Trophoblast cell (in vitro differentiated cells and primary cell): ENCODE results near the gene SCN3A.

Source experiments
- DNase-seq, 2 donors: peaks; one replicate each; pipeline ENCODE4 v3.0.0-alpha.2; 2016
- H2AFZ ChIP-seq: 2 replicates; pipeline ENCODE4 v1.6.1; 2013; ENCODE audit warnings: low read length, moderate library complexity, mild to moderate bottlenecking; ENCODE audit not compliant: insufficient read depth, poor library complexity
- H2AK5ac ChIP-seq: 2 replicates; pipeline ENCODE4 v1.6.1; 2013; ENCODE audit warnings: mild to moderate bottlenecking, low read length
- H2BK120ac ChIP-seq: 2 replicates; pipeline ENCODE4 v1.6.1; 2013; ENCODE audit warnings: low read length, mild to moderate bottlenecking, moderate library complexity; ENCODE audit not compliant: insufficient read depth, poor library complexity
- H2BK12ac ChIP-seq: 2 replicates; pipeline ENCODE4 v1.6.1; 2013; ENCODE audit warnings: mild to moderate bottlenecking, low read length, moderate library complexity
- H2BK5ac ChIP-seq: 2 replicates; pipeline ENCODE4 v1.6.1; 2013; ENCODE audit warnings: low read length, low read depth, moderate library complexity, mild to moderate bottlenecking; ENCODE audit not compliant: poor library complexity
- H3K14ac ChIP-seq: 2 replicates; pipeline ENCODE4 v1.6.1; 2013; ENCODE audit warnings: mild to moderate bottlenecking, low read length
- H3K18ac ChIP-seq: 2 replicates; pipeline ENCODE4 v1.6.1; 2013; ENCODE audit warnings: mild to moderate bottlenecking, low read length
- H3K23ac ChIP-seq: 2 replicates; pipeline ENCODE4 v1.6.1; 2013; ENCODE audit warnings: low read length
- H3K27ac ChIP-seq: 2 replicates; pipeline ENCODE4 v1.5.1; 2013; ENCODE audit warnings: low read depth, mild to moderate bottlenecking, inconsistent platforms, low read length, moderate library complexity
- H3K27me3 ChIP-seq: 2 replicates; pipeline ENCODE4 v1.6.1; 2013; ENCODE audit warnings: inconsistent platforms, mild to moderate bottlenecking, low read length, moderate library complexity; ENCODE audit not compliant: insufficient read depth
- H3K36me3 ChIP-seq, 2 experiments: 1 replicate in 1 of 2; 2 replicates in 1 of 2; pipeline ENCODE4 v1.6.1; 2013; ENCODE audit warnings: low read length in 2 of 2, mild to moderate bottlenecking in 2 of 2, moderate library complexity in 1 of 2; ENCODE audit not compliant: insufficient read depth in 2 of 2, control insufficient read depth in 1 of 2
- H3K4ac ChIP-seq: 2 replicates; pipeline ENCODE4 v1.6.1; 2013; ENCODE audit warnings: low read depth, mild to moderate bottlenecking, low read length, moderate library complexity
- H3K4me1 ChIP-seq, 2 experiments: 1 replicate in 1 of 2; 2 replicates in 1 of 2; pipeline ENCODE4 v1.6.1; 2013; ENCODE audit warnings: low read length in 2 of 2, mild to moderate bottlenecking in 2 of 2, moderate library complexity in 1 of 2; ENCODE audit not compliant: insufficient read depth in 2 of 2, control insufficient read depth in 1 of 2
- H3K4me2 ChIP-seq: 2 replicates; pipeline ENCODE4 v1.6.1; 2013; ENCODE audit warnings: inconsistent platforms, mild to moderate bottlenecking, low read length, moderate library complexity
- H3K4me3 ChIP-seq: 2 replicates; pipeline ENCODE4 v1.5.1; 2013; ENCODE audit warnings: mild to moderate bottlenecking, low read depth, low read length, inconsistent platforms
- H3K79me1 ChIP-seq: one replicate; pipeline ENCODE4 v1.6.1; 2013; ENCODE audit warnings: low read length
- H3K79me2 ChIP-seq: 2 replicates; pipeline ENCODE4 v1.6.1; 2013; ENCODE audit warnings: low read length, mild to moderate bottlenecking; ENCODE audit not compliant: control insufficient read depth, insufficient read depth, poor library complexity
- H3K9ac ChIP-seq: 2 replicates; pipeline ENCODE4 v1.6.1; 2013; ENCODE audit warnings: mild to moderate bottlenecking, low read length
- H3K9me3 ChIP-seq: 2 replicates; pipeline ENCODE4 v1.6.1; 2013; ENCODE audit warnings: low read depth, mild to moderate bottlenecking, control low read depth, inconsistent platforms, low read length; ENCODE audit not compliant: insufficient read depth
- H4K12ac ChIP-seq: 2 replicates; pipeline ENCODE4 v1.6.1; 2013; ENCODE audit warnings: low read depth, mild to moderate bottlenecking, low read length, moderate library complexity
- H4K8ac ChIP-seq: 2 replicates; pipeline ENCODE4 v1.6.1; 2013; ENCODE audit warnings: low read depth, mild to moderate bottlenecking, low read length, moderate library complexity
- H4K91ac ChIP-seq: one replicate; pipeline ENCODE4 v1.6.1; 2013; ENCODE audit warnings: low read depth, mild to moderate bottlenecking, low read length, moderate library complexity
- WGBS: extraction: QIAGEN DNeasy Blood & Tissue Kit; methylation state at CpG from one replicate; pipeline ENCODE4 v1.1.7; 2013; ENCODE audit warnings: missing lambda C conversion rate; ENCODE audit not compliant: insufficient read length, insufficient coverage; ENCODE audit errors: extremely low coverage; 5-methylcytosine and 5-hydroxymethylcytosine counted together

Gene SCN3A

GRCh38 chr2:165081276-165081675 lies 122.6 kb downstream of the SCN3A start:
- H3K27me3 ChIP-seq: no peaks in the 10 kb centered on the region
- H3K23ac ChIP-seq: no peak overlapping the region
- H3K9me3 ChIP-seq: no peaks in the 10 kb centered on the region
- H3K4me1 ChIP-seq: no peaks in the 10 kb centered on the region
- H2BK120ac ChIP-seq: no peak overlapping the region
- H4K12ac ChIP-seq: no peak overlapping the region
- H3K79me1 ChIP-seq: no peaks in the 10 kb centered on the region
- no peak overlapping the region for H3K4me3 ChIP-seq
- no peak overlapping the region for H3K18ac ChIP-seq
- no peak overlapping the region for H4K8ac ChIP-seq
- H3K79me2 ChIP-seq: no peaks in the 10 kb centered on the region
- H3K27ac ChIP-seq: no peak overlapping the region
- H3K4me2 ChIP-seq: no peak overlapping the region
- no peaks in the 10 kb centered on the region for H3K36me3 ChIP-seq
- no peak overlapping the region for H2BK5ac ChIP-seq
- H2BK12ac ChIP-seq: no peak overlapping the region
- H2AFZ ChIP-seq: no peak overlapping the region
- no peak overlapping the region for H3K14ac ChIP-seq
- H3K4ac ChIP-seq: no peak overlapping the region
- no peak overlapping the region for H3K9ac ChIP-seq
- no peak for DNase-seq
- H2AK5ac ChIP-seq: no peak overlapping the region
- no peak overlapping the region for H4K91ac ChIP-seq

DNA sequence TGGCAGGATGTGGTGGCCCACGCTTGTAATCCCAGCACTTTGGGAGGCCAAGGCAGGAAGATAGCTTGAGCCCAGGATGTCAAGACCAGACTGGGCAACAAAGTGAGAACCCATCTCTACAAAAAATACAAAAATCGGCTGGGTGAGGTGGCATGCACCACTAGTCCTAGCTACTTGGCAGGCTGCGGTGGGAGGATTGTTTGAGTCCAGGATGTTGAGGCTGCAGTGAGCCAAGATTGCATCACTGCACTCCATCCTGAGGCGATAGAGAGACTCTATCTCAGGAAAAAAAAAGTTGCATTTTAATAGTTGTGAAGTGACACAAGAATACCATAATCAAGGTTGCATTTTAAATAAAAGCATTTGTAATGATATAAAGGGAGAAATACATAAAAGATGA lies 124.4 kb downstream of the SCN3A start:
- H2BK120ac ChIP-seq: no peak overlapping the region
- H2AFZ ChIP-seq: no peak overlapping the region
- no peak for DNase-seq
- no CpG with 5 or more reads among the region's 4 CpGs for WGBS
- no peaks in the 10 kb centered on the region for H3K36me3 ChIP-seq
- no peak overlapping the region for H2AK5ac ChIP-seq
- H3K79me1 ChIP-seq: no peaks in the 10 kb centered on the region
- no peaks in the 10 kb centered on the region for H3K79me2 ChIP-seq
- H3K23ac ChIP-seq: no peak overlapping the region
- H3K18ac ChIP-seq: no peak overlapping the region
- H3K4me3 ChIP-seq: no peak overlapping the region
- peaks cover 8% of the 10 kb centered on the region for H3K9me3 ChIP-seq
- no peak overlapping the region for H3K14ac ChIP-seq
- no peak overlapping the region for H4K91ac ChIP-seq
- no peak overlapping the region for H4K12ac ChIP-seq
- no peak overlapping the region for H3K9ac ChIP-seq
- H3K27me3 ChIP-seq: no peaks in the 10 kb centered on the region
- H4K8ac ChIP-seq: no peak overlapping the region
- H3K4me1 ChIP-seq: no peaks in the 10 kb centered on the region
- no peak overlapping the region for H3K4ac ChIP-seq
- no peak overlapping the region for H2BK5ac ChIP-seq
- no peak overlapping the region for H3K27ac ChIP-seq
- no peak overlapping the region for H2BK12ac ChIP-seq
- no peak overlapping the region for H3K4me2 ChIP-seq

DNA sequence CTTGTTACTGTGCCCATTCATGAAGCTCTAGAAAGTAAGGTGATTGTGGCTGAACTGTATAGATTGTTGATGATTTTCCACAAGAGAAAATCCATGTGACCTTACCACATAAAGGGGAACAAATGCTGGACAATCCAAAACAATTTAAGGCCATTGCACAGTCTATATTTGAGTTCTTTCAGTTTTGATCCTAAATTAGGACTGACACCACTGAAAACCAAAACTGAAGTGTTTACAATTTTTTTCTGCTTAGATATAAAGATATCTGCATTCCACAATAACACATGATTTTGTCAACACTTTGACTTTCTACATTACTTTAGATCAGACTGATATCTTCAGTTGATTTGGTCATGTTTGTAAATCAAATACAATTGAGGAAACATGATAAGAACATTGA lies 124.9 kb downstream of the SCN3A start:
- Histone ChIP-seq H3K4me2 (no peak overlapping the region), H3K79me2 (no peaks in the 10 kb centered on the region), H2AFZ (no peak overlapping the region), H2BK12ac (no peak overlapping the region), H3K9ac (no peak overlapping the region), H2BK120ac (no peak overlapping the region), H3K27ac (no peak overlapping the region), H3K14ac (no peak overlapping the region), H3K79me1 (no peaks in the 10 kb centered on the region), H3K23ac (no peak overlapping the region), H3K4me1 (no peaks in the 10 kb centered on the region), H2BK5ac (no peak overlapping the region), H3K36me3 (no peaks in the 10 kb centered on the region), H3K4ac (no peak overlapping the region), H3K9me3 (peaks cover 12% of the 10 kb centered on the region), H4K12ac (no peak overlapping the region), H4K8ac (no peak overlapping the region), H3K4me3 (no peak overlapping the region), H3K27me3 (no peaks in the 10 kb centered on the region), H3K18ac (no peak overlapping the region), H2AK5ac (no peak overlapping the region), H4K91ac (no peak overlapping the region)
- DNase-seq: no peak

- H3K27ac ChIP-seq: no peak overlapping the region
- no peaks in the 10 kb centered on the region for H3K36me3 ChIP-seq
- DNase-seq: no peak
- no peak overlapping the region for H3K4me3 ChIP-seq
- no peak overlapping the region for H4K8ac ChIP-seq
- H4K91ac ChIP-seq: no peak overlapping the region
- H2AFZ ChIP-seq: no peak overlapping the region
- no peak overlapping the region for H4K12ac ChIP-seq
- H3K9ac ChIP-seq: no peak overlapping the region
- no peak overlapping the region for H2BK120ac ChIP-seq
- H3K23ac ChIP-seq: no peak overlapping the region
- H3K27me3 ChIP-seq: no peaks in the 10 kb centered on the region
- H3K79me2 ChIP-seq: no peaks in the 10 kb centered on the region
- H2AK5ac ChIP-seq: no peak overlapping the region
- no peaks in the 10 kb centered on the region for H3K79me1 ChIP-seq
- no peak overlapping the region for H3K14ac ChIP-seq
- H3K9me3 ChIP-seq: peaks cover 12% of the 10 kb centered on the region
- no peak overlapping the region for H2BK12ac ChIP-seq
- H3K4me1 ChIP-seq: no peaks in the 10 kb centered on the region
- no peak overlapping the region for H3K4me2 ChIP-seq
- no peak overlapping the region for H3K4ac ChIP-seq
- H3K18ac ChIP-seq: no peak overlapping the region
- no peak overlapping the region for H2BK5ac ChIP-seq
Measured at GRCh38 chr2:165074884-165075283, 129.0 kb downstream of the SCN3A start.

- Histone ChIP-seq H4K8ac (no peak overlapping the region), H3K27me3 (no peaks in the 10 kb centered on the region), H4K12ac (no peak overlapping the region), H3K9me3 (peaks cover 12% of the 10 kb centered on the region), H3K79me1 (no peaks in the 10 kb centered on the region), H2BK12ac (no peak overlapping the region), H3K14ac (no peak overlapping the region), H3K4me2 (no peak overlapping the region), H3K18ac (no peak overlapping the region), H3K4me3 (no peak overlapping the region), H3K23ac (no peak overlapping the region), H2AFZ (no peak overlapping the region), H4K91ac (no peak overlapping the region), H3K4me1 (no peaks in the 10 kb centered on the region), H3K36me3 (no peaks in the 10 kb centered on the region), H3K4ac (no peak overlapping the region), H2AK5ac (no peak overlapping the region), H2BK5ac (no peak overlapping the region), H2BK120ac (no peak overlapping the region), H3K9ac (no peak overlapping the region), H3K79me2 (no peaks in the 10 kb centered on the region), H3K27ac (no peak overlapping the region)
- DNase-seq: no peak
- WGBS: no CpG with 5 or more reads among the region's 3 CpGs
Measured at GRCh38 chr2:165074323-165074722, 129.5 kb downstream of the SCN3A start.
